ENCODE data around the gene KCNE1. TPM values are rescaled to one million over a fixed set of nuclear protein-coding genes. Genes with fewer than 3 reads are reported as not detected.

Gene KCNE1
- total and polyA plus RNA-seq, 2 experiments from 2014 or later = 0.48 to 1.1 TPM

Small RNA genes within 50 kb of the gene (small RNA-seq; reads per million reads assigned to genes)
- not detected for gene RF00614

Other genes with a start within 250 kb of the KCNE1 start
- 2.9 and 4.9 TPM in 2 replicates for gene KCNE2, start 148.2 kb downstream of the KCNE1 start, total RNA-seq
- 5.0 and 5.2 TPM in 2 replicates for gene KCNE2, start 148.2 kb downstream of the KCNE1 start, polyA plus RNA-seq
- 2.7 and 16.8 TPM in 2 replicates for gene SMIM11, start 136.7 kb downstream of the KCNE1 start, total RNA-seq
- gene SMIM11, start 136.7 kb downstream of the KCNE1 start, polyA plus RNA-seq = 4.1 and 6.6 TPM in 2 replicates
- gene SMIM34, start 88.3 kb downstream of the KCNE1 start, total RNA-seq = not detected in 2 replicates
- gene SMIM34, start 88.3 kb downstream of the KCNE1 start, polyA plus RNA-seq = 0.15 TPM in 1 of 2 replicates, not detected in the other
- gene RCAN1, start 102.9 kb upstream of the KCNE1 start, total RNA-seq = 98.2 and 113 TPM in 2 replicates
- 79.4 and 98.9 TPM in 2 replicates for gene RCAN1, start 102.9 kb upstream of the KCNE1 start, polyA plus RNA-seq
- 12.4 and 16.7 TPM in 2 replicates for gene CLIC6, start 156.8 kb upstream of the KCNE1 start, total RNA-seq
- 7.2 and 9.9 TPM in 2 replicates for gene CLIC6, start 156.8 kb upstream of the KCNE1 start, polyA plus RNA-seq

All from hepatocyte (in vitro differentiated cells).